HG03469 (cell line): Measurements from ENCODE around the gene RNF157.

Experiments used
- ATAC-seq: cut with Tn5 transposase; IDR thresholded peaks from one replicate; pipeline ENCODE4 v1.9.1; 2021; ENCODE audit warnings: mild to moderate bottlenecking, moderate library complexity, moderate number of reproducible peaks; ENCODE audit not compliant: unreplicated experiment

Gene RNF157

GRCh38 chr17:76145231-76146052, 94.9 kb downstream of the RNF157 start:
- ATAC-seq = no peak

DNA sequence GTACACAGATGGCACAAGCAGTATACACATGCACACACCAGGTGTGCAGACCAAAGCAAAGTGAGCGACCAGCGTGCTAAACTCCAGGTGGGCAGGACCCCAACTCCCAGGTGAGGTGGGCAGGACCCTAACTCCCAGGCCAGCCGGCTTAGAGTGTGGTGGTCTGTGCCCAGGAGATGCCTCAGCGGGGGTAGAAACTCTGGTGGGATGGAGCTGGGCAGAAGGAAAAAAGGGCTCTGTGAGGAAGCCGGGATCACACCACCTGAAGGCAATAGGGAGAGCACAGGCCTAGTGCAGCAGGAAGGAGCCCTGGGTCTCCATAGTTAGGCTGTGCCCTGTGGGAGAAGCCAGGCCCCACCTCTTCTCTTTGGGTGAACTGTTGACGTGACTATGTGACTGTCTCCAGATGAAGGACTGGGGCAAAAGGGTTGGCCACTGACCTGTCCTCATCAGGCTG, 97.7 kb downstream of the RNF157 start:
- no peak for ATAC-seq

DNA sequence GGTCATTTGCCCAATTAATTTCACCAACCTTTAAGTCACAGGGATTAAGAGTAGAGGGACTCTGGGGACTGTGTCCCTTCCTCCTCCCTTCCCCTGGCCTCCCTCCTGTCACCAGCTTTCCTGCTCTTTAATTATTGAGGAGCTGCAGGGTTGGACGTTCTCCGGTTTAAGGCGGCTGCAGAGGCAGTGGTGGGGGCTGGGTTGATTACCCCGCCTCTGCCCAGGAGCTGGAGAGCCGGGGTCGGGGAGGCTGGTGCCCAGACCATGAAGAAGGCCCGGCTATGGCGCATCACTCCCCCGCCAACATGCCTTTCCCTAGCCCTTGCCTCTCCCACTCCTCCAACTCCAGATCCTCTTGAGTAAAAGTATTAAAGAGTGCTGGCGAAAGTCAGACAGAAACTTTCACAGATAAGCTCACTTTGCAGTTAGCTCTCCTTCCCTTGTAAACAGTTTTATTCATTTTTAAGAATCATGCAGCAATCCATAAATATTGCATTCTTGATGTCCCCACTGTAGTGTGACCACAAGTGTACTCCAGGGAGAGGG, 98.2 kb downstream of the RNF157 start:
- no peak for ATAC-seq

GRCh38 chr17:76141212-76142038, 98.9 kb downstream of the RNF157 start, which contains the start of gene FOXJ1:
Gene FOXJ1, minus strand, starts transcription at chr17:76141245. Its CDS starts 850 bp downstream, at chr17:76140395.
- no peak for ATAC-seq

GRCh38 chr17:76140661-76141211, 99.6 kb downstream of the RNF157 start:
- ATAC-seq = no peak

DNA sequence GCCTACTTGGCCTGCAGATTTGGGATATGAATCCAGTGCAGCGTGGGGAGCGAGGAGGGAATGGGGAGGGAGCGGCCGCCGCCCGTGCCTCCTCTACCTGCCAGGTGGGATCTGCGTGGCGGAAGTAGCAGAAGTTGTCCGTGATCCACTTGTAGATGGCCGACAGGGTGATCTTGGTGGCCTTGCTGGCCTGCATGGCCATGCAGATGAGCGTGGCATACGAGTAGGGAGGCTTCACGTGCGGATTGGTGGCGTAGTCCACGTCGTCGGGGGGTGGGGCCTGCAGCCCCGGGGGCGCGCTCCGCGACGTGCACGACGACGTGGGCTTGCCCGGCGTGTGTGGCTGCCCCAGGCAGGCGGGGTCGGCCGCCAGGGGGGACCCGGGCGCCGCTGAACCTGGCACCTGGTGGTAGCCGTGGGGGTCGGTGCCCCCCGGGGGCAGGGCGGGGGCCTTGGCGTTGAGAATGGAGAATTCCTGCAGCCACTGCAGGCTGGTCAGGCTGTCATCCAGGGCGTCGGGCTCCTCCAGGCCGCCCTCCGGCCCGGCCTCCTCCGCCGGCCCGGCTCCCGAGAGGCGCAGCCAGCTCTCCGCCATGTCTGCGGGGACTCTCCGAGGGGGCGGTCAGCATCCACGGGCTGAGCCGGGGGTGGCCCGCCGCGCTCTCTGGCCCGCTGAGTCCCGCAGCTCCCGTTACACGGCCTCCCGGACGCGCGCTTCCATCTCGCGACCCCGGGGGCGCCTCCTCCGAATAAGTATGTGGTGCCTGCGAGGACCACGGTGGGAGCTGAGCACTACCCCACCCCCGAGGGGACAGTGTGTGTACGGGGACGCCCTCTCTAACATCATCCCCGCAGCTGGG, 100.3 kb downstream of the RNF157 start:
- ATAC-seq = no peak

- no peak for ATAC-seq
These were observed 101.2 kb downstream of the RNF157 start for GRCh38 chr17:76138896-76139752.

DNA sequence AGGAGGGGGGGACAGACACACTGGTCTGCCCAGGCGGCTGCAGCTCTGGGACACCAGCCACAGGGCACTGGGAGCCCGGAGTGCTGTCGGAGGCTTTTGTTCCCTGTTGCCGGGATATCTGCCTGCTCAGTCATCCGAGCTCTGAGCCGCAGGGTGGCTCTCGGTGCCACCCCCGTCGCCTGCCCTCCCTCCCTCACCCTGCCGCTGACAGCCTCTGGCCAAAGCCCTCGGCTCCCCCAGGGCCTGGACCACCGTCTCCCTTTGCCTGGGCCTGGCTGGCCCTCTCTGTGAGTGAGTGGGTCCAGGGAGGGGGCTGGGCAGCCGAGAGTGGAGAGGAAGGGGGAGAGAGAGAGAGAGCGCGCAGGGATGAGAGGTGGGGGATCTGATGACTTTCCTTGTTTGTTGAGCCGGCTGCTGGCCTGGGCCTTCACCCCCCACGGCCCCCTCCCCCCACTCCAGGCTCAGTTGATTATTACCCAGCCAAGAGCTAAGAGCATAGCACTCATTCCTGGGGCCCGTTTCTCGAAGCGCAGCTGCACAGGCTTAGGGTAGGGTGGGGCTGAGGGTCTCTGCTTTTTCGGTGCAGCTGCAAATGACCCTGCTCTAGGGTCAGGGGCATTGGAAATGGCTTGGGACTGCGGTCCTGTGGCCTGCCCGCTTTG, 101.9 kb downstream of the RNF157 start:
- ATAC-seq = no peak

DNA sequence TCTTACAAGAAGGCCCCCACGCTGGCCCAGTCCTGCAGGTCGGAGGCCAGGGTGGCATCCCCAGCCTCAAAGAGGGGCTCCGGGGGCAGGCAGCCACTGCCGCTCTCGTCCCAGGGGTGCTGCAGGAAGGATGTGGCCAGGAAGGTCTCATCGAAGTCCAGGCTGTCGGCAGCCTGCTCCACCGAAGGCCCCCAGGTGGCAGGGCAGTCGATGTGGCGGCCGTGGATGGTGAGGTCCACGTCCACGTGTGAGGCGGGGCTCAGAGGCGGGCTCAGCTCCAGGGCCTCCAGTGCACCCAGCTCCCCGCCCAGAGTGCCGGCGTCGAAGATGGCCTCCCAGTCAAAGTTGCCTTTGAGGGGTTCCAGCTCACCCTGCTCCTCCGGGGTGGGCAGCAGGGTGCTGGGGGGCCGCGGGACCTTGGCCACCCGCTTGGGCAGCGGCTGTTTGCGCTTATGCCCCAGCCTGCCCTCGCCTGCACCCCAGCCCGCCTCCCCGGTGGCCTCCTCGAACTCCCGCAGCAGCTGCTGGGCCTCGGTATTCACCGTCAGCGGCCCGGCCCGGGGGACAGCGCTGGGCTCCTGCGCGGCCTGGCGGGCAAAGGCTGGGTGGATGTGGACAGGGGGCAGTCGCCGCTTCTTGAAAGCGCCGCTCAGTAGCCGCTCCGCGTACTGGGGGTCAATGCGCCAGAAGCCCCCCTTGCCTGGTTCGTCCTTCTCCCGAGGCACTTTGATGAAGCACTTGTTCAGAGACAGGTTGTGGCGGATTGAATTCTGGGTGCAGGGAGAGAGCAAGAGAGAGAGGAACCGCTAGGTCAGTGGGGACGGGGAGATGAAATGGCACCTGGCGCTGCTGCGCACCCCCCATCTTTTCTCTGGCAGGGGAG, 102.7 kb downstream of the RNF157 start:
- no peak for ATAC-seq

GRCh38 chr17:76137001-76137350, 103.3 kb downstream of the RNF157 start:
- ATAC-seq = no peak

- no peak for ATAC-seq
These were observed 103.9 kb downstream of the RNF157 start for GRCh38 chr17:76136276-76137000.

- no peak for ATAC-seq
These were observed 104.5 kb downstream of the RNF157 start for GRCh38 chr17:76135810-76136188.

DNA sequence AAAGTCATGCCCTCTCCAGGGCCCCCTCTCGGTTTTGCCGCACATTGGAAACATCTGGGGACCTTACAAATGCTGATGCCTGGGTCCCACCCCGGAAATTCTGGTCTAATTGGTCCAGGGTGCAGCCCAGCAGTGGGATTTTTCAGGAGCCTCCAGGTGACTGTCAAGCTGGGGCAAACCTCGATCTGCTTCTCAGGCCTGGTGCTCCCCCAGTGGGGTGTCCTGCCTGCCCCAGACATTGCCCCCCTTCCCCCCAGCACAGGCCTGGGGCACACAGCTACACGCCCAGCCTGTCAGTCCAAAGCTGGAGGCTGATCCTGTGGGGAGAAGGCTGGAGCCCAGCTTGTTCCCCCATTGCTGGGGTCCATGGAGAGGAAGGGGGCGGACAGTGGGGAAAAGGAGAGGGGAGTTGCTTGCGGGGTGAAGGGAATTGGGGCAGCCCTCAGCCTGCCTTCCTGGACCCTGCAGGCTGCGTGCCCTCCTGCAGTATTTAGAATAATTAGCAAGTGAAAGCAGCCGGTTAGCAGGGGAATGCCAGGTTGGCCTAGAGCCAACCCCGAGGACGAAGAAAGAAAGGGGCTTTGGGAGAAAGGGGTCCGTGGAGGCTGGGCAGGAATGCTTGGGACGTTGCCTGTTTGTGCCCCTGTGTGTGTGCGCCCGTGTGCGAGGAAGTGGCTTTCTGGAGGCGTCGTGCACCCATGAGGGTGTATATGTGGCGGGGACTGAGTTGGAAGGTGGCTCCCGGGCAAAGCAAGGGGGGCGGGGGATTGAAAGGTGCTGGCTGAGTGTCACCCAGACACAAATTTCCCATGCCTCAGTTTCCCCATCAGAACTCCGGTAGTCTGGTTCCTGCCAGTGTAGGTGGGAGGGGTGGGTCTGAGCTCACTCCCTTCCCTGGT, 105.1 kb downstream of the RNF157 start:
- ATAC-seq = no peak

DNA sequence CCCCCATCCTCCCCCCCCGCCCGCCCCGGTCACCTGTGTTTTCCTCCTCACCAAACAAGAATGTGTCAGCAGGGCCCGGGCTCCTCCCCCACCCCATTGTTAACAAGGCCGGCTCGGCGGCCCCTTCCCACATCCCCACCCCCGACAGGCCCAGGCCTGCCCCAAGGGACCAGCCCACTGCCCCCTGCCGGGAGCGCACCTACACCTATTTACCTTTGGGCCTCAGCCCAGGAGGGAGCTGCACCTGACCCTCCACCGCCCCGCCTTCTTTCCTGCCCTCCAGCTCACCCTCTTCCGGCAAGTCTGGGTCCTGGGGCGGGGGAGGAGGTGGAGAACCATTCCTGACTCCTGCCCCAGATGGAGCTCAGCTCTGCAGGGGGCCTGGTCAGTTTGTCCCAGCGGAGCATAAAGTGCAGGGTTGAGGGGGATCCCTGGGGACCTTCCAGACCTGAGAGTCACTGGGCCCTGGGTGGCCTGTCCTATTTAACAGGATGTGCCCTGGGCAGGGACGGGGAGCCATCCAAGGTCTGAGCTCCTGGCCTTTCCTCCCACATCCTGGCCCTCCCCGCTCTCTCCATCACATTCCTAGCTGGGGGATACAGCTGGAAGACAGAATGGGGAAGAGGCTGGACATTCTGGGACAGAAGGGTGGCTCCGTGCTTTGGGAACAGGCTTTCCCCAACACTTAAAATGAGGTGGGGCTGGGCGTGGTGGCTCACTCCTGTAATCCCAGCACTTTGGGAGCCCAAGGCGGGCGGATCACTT, 107.5 kb downstream of the RNF157 start:
- no peak for ATAC-seq

DNA sequence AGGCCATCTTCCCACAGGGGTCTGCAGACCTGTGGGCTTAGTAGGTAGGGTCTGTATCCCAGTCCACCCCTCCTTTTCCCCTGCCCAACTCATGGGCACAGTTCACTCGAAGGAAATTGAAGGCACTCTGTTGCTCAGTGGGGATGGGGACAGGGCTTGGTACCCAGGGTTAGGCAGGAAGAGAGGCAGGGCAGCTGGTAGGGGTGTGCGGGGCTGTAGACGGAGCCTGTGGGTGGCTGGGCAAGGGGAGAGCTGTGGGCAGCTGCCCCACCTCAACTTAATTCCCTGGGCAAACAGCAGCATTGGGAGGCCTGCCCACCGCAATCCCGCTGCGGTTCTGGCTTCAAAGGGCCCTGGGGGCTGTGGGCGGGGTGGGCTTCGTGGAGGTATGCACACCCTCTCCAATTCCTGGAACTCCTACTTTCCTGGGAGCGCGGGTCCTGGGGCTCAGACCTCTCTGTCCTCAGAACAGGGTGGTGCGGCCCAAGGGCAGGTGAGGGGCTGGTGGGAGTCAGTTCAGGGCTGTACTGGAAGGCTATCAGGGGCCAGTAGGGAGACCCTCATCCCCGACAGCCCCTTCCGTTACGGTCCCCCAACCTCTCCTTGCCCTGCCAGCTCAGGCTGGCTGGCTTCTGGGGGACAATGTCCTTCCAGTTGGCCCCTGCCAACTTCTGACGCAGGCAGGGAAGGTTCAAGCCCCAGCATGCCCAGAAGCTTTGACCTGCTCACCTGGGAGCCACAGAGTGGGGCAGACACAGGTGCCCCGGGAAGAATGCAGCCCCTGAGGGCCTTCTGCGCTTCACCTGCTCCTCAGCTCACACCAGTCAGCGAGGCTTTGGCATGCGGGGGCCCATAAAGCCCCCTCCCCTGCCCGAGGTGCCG, 108.4 kb downstream of the RNF157 start:
- no peak for ATAC-seq
